ENCODE measurements around the gene KDM4B.

KDM4B gene

GRCh38 chr19:5116292-5116691, 147.4 kb downstream of the KDM4B start:
- TF ChIP-seq, protein P1, sequence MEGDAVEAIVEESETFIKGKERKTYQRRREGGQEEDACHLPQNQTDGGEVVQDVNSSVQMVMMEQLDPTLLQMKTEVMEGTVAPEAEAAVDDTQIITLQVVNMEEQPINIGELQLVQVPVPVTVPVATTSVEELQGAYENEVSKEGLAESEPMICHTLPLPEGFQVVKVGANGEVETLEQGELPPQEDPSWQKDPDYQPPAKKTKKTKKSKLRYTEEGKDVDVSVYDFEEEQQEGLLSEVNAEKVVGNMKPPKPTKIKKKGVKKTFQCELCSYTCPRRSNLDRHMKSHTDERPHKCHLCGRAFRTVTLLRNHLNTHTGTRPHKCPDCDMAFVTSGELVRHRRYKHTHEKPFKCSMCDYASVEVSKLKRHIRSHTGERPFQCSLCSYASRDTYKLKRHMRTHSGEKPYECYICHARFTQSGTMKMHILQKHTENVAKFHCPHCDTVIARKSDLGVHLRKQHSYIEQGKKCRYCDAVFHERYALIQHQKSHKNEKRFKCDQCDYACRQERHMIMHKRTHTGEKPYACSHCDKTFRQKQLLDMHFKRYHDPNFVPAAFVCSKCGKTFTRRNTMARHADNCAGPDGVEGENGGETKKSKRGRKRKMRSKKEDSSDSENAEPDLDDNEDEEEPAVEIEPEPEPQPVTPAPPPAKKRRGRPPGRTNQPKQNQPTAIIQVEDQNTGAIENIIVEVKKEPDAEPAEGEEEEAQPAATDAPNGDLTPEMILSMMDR (IDR thresholded peaks at IDR 0.05; ENCODE audit: control insufficient read depth, insufficient read depth, low read depth, low read length, missing control alignments) = no peak
- no peak overlapping the region for H3K4me3 ChIP-seq (ENCODE audit: control insufficient read depth, low read depth, low read length)
- no peak for DNase-seq (ENCODE audit: low read depth)

GRCh38 chr19:5117421-5117820, 148.5 kb downstream of the KDM4B start:
- no peak overlapping the region for H3K4me3 ChIP-seq (ENCODE audit: control insufficient read depth, low read depth, low read length)
- TF ChIP-seq, protein P1 (IDR thresholded peaks at IDR 0.05; ENCODE audit: control insufficient read depth, insufficient read depth, low read depth, low read length, missing control alignments) = no peak
- DNase-seq (ENCODE audit: low read depth) = no peak

- DNase-seq (ENCODE audit: low read depth) = no peak
- H3K4me3 ChIP-seq (ENCODE audit: control insufficient read depth, low read depth, low read length) = no peak overlapping the region
- TF ChIP-seq, protein P1 (IDR thresholded peaks at IDR 0.05; ENCODE audit: control insufficient read depth, insufficient read depth, low read depth, low read length, missing control alignments) = no peak
Observed at GRCh38 chr19:5118026-5118425, 149.1 kb downstream of the KDM4B start.

GRCh38 chr19:5119297-5119998, 150.5 kb downstream of the KDM4B start:
- no peak for DNase-seq (ENCODE audit: low read depth)
- TF ChIP-seq, protein P1 (IDR thresholded peaks at IDR 0.05; ENCODE audit: control insufficient read depth, insufficient read depth, low read depth, low read length, missing control alignments) = no peak
- no peak overlapping the region for H3K4me3 ChIP-seq (ENCODE audit: control insufficient read depth, low read depth, low read length)

DNA sequence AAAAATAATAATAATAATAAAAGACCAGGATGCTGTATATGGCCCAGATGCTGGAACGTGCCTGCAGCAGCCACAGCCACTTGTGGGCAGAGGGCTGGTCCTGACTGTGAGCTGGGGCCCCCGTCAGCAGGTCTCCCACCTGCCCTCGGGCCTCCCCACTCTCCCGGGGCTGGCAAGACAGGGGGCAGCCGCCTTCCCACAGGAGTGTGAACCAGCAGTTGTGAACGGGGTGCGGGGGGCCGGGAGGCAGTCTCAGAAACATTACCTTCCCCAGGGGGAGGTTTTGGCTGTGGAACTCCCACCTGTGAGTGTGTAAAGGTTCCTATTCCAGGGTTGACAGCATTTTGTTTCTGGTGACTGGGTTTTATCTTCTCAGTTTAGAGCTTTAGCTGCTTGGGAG, 151.4 kb downstream of the KDM4B start:
- TF ChIP-seq, protein P1 (IDR thresholded peaks at IDR 0.05; ENCODE audit: control insufficient read depth, insufficient read depth, low read depth, low read length, missing control alignments) = no peak
- DNase-seq (ENCODE audit: low read depth) = no peak
- H3K4me3 ChIP-seq (ENCODE audit: control insufficient read depth, low read depth, low read length) = no peak overlapping the region

- TF ChIP-seq, protein P1 (IDR thresholded peaks at IDR 0.05; ENCODE audit: control insufficient read depth, insufficient read depth, low read depth, low read length, missing control alignments) = no peak
- H3K4me3 ChIP-seq (ENCODE audit: control insufficient read depth, low read depth, low read length) = no peak overlapping the region
- DNase-seq (ENCODE audit: low read depth) = no peak
Observed at GRCh38 chr19:5120833-5121232, 151.9 kb downstream of the KDM4B start.
